GM18861 (cell line): ENCODE results near the gene ATP8B3.

Experiments used
- ATAC-seq: cut with Tn5 transposase; IDR thresholded peaks from one replicate; pipeline ENCODE4 v1.9.1; 2021; ENCODE audit not compliant: unreplicated experiment

Gene ATP8B3

GRCh38 chr19:1758959-1759903, 52.8 kb downstream of the ATP8B3 start:
- ATAC-seq, result no peak

GRCh38 chr19:1758231-1758577, 53.9 kb downstream of the ATP8B3 start:
- ATAC-seq, result no peak

DNA sequence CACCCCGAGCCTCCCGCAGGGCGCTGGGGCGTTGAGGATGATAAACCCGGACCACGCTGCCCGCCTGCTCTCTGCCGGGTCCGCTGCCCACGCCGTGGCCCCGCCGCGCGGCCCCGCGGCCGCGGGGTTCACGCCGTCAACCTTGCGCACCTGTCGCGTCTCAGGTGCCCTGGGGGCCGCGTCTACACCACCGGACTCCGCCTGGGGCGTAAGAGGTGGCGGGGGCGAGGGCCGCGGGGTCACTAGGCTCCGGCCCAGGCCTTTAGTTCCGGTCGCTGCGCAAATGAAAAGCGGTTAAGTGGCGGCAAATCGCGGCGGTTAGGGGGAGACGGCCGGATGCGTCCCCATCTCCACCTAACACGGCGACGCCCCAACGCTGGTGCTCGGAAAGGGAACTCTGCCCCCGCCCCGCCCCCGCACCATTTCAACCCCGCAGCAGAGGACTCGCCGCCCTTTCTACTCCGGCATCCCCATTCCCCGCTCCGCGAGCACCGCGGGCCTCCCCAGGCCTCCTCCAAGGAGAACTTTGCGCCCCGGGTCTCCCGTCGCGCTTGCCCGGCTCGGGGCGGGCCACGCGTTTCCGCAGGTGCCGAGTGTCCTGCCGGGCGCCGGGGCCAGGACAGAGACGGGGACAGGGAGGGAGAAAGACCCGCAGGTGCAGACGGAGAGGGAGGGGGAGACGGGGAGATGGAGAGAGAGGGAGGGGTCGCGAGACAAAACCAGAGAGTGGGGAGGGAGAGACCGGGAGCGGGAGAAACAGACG, 54.4 kb downstream of the ATP8B3 start:
- ATAC-seq, result no peak

DNA sequence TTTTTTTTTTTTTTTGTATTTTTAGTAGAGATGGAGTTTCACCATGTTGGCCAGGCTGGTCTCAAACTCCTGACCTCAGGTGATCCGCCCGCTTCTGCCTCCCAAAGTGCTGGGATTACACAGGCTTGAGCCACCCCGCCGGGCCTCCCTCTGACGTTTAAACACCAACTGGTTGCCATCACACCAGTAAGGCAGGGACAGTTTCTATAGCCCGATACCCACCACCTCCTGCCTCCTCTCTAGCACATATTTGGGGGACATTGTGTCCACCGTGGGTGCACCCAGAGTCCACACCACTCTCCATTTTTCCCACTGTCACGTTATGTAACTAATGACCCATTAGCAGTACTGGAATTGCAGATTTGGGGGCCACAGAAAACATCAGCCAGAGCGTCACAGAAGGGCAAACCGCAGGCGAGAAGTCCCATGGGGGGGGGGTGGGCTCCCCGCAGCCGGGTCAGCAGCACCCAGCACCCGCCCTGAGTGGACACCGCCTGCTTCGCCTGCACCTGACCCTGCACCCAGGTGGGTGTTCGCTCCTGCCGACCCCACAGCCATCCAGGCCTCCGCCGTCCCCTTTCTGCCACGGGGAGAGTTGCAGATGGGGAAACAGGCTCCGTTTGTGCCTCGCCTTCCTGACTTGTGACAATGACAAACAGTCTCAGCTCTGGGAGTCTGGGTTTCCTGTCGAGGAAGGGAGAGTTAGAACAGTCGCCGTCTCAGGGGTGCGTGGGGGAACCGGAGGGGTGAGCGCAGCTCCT, 55.2 kb downstream of the ATP8B3 start:
- ATAC-seq, result no peak

DNA sequence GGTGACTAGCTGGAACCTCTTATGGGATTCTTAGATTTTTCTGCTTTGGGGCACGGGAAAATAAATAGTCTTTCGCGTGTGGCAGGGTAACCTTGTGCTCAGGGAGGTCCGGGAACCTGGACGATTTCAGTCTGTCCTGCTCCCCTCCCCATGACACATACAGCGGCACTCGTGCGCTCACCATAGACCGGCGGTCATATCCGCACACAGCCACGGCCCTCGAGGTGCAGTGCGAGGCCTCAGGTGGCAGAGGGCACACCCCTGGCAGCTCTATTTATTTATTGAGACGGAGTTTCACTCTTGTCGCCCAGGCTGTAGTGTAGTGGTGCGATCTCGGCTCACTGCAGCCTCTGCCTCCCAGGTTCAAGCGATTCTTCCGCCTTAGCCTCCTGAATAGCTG, 55.8 kb downstream of the ATP8B3 start:
- ATAC-seq, result no peak

DNA sequence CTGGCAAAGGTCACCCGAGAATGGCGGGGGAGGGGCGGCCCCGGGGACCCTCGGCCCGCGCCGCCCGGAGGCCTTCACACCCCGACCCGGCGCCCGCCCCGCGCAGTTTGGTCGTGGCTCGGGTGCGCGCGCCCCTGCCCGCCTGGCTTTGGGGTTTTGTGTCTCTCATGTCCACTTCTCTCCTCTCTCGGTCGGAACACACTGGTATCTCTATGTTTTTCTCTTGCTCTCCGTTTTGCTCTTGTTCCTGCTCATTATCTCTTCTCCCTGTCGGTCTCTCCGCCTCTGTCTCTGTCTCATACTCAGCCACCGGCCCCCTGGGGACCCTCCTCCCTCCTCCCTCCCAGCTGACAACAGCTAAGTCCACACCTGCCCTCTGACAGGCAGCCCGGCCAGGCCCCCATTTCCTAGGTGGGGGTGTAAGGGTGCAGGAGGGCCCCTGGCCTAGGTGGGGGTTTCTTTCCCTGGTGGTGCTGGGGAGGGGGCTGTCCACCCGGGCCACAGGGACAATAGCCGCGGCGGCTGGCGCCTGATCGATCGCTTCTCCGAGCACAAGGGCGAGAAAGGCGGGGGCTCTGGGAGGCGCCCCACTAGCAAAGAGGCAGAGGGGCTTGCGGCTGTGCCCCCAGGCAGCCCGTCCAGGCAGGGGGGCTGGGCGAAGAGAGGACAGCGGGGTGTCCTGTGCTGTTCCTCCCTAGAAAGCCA, 56.5 kb downstream of the ATP8B3 start:
- no peak for ATAC-seq

- ATAC-seq, result no peak
Observed at GRCh38 chr19:1754636-1755466, 57.2 kb downstream of the ATP8B3 start.

GRCh38 chr19:1754018-1754635, 57.9 kb downstream of the ATP8B3 start:
- ATAC-seq, result no peak

DNA sequence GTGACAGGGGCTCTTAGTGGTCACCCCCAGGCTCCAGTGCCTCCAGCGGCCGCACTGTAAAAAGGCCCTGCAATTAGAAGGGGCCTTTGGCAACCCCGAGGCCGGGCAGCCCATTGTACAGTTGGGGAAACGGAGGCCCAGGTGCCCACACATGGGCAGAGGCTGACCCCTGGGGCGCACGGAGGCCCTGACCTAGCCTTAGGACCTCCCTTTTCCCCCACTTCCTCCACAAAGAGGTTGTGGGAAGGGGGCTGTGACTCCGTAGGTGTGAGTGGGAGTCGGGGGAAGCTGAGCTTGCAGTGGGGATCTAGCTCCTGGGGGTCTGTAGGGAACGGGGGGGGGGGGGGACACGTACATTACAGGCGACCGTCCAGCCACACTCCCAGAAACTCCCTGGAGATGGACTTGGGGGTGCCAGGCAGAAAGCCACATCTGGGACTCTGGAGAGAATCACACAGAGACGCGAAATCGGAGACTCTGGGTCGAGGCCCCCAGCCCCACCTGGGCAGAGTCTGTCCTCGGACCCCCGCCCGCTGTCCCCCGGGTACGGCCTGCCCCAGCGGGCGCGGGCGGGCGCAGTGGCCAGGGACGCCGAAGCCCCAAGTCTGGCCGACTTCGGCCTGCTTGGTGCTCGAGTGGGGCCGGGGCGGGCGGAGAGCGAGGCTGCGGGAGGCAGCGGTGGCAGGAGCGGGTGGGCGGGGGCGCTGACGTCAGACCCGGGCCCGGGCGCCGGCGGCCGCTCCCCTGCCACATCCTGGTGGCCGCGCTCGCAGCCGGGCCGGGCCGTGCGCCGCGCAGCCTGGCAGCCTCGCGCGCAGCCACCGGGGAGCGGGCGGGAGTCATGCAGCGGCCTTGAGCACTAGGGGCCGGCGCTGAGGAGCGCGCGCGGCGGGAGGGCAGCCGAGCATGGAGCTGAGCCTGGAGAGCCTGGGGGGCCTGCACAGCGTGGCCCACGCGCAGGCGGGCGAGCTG, 59.0 kb downstream of the ATP8B3 start, which contains the start of gene ONECUT3:
Gene ONECUT3 (plus strand): TSS at position 750 of the 972 bp plus-strand sequence. CDS start 157 bp downstream, at position 907.
- ATAC-seq, result no peak

DNA sequence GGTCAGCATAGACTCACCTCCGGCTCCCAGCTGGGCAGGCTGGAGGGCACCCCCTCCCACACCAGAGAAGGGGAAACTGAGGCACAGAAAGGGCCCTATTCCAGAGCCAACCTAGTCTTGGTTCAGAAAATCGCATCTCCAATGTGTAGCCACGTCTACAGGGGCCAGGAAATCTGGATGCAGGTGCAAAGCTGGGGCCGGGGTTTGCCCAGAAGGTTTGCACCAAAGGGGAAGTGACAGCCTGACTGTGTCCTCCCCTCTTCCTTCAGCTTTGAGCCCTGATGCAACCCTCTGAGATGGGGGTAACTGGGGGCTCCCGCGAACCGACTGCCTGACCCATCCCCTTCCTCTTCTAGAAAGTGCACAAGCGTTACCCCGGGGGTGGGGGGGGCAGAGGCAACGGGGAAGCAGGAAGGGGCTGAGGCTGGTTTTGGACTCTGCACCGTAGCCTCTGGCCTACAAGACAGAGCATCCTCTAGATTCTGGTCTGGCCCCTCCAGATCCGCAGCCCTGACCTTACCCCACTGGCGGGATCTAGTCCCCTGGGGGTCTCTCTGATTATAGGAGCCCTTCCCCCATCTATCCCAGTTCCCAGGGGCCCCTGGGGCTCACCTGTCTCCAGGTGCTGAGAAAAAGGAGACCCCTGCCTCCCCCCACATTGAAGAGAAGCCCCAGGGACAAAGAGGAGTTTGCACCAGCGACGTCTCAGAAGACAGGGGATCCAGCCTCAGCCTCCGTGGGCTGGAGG, 59.9 kb downstream of the ATP8B3 start:
- ATAC-seq, result no peak

DNA sequence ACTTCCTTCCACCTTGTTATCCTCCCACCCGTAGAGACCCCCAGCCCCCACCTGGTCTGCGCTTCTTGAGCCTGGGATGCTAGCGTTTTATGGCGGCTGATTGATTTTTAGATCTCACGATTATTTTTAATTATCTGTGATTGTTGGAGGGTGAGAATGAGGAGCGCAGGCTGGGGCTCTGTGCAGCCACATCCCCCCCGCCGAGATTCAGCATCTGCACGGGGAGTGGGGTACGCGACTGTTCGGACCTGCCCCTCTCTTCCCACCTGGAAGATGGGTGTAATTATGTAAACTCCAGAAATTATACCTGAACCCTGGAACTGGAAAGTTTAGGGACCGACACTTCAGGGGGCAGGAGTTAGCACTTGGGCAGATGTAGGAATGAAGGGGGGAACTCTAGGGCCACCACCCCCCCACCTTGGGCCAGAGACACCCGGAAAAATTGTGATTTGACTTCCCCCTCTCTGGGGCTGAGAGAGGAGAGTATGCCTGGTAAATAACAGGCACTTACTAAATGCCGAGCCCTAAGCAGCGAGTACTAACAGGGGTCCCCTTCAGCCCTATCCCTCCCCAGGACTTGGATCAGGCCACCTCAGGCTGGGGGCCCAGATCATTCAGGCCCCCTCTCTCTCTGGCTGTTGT, 60.6 kb downstream of the ATP8B3 start:
- no peak for ATAC-seq

DNA sequence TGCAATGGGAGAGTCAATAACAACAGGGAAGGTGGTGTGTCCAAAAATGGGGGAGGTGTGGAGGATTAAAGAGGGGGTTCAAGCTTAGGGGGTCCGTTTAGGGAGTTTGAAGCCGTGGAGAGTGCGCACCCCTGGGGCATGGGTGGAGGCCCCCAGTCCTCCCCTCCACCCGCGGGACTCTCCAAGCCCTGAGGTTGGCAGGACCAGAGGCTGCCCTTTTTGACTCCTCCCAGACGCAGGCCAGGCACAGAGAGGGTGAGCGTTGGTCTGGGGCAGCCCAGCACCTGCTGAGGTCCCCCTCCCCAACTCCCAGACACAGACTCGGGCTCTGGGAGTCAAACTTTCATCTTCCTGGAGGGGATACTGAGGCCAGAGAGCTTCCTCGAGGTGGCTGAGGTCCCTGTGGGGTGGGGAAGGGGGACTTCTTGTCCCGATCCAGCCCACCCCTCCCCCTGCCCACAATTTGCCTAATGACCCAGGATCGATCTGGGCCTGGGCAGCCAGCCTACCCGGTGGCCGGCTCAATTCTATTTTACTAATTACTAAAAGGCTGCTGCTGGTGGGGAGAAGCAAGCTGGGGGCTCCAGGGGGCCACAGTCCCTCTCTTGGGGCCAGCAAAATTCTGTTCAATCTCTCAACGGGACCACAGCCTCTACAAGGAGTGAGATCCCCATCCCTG, 61.6 kb downstream of the ATP8B3 start:
- ATAC-seq, result no peak

GRCh38 chr19:1749373-1750342, 62.4 kb downstream of the ATP8B3 start:
- ATAC-seq, result no peak

DNA sequence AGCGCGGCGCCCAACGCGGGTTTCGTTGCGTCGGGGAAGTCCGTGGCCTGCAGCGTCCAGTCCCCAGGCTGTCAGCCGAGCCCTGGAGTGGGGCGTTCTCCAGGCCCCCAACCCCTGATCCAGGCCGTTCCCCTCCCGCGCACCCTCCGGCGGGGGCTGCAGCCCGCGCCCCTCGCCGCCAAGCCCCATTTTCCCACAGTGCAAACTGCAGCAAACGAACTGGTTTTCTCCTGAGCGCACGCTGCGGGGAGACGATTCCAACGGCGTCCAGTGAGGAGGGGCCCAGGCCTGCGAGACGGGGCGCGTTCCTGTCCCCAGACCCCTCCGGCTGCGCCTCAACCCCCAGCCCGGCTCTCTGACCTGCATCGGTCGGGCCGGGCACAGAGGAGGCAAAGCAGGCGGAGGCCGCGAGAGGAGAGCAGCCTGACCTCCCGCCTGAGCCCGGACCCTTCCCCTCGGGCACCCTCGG, 63.2 kb downstream of the ATP8B3 start:
- no peak for ATAC-seq
